Smooth muscle cell (in vitro differentiated cells): Measurements from ENCODE around the gene FAM240B. TPM values are rescaled to one million over a fixed set of nuclear protein-coding genes. Genes with fewer than 3 reads are reported as not detected.

ENCODE experiments used
- DNase-seq: peaks from one replicate; lab custom pipeline; 2025; ENCODE audit not compliant: unreplicated experiment; lab: John Stamatoyannopoulos, UW
- H2AFZ ChIP-seq: fragments of 200-600 bp; sonication (generic); 2 replicates; pipeline ENCODE4 v1.6.0; 2016; ENCODE audit warnings: antibody characterized with exemption, low read depth, mild to moderate bottlenecking
- H3F3A ChIP-seq: fragments of 200-600 bp; sonication (generic); 2 replicates; pipeline ENCODE4 v1.6.0; 2017; ENCODE audit warnings: antibody characterized with exemption, low read depth
- H3K27ac ChIP-seq: fragments of 200-600 bp; sonication (generic); 2 replicates; pipeline ENCODE4 v1.5.1; 2016; ENCODE audit warnings: low read depth, mild to moderate bottlenecking
- H3K27me3 ChIP-seq: fragments of 200-600 bp; sonication (generic); 2 replicates; pipeline ENCODE4 v1.6.1; 2016; ENCODE audit warnings: low read depth, mild to moderate bottlenecking
- H3K36me3 ChIP-seq: fragments of 200-600 bp; sonication (generic); 2 replicates; pipeline ENCODE4 v1.5.1; 2016; ENCODE audit warnings: low read depth
- H3K4me1 ChIP-seq: fragments of 200-600 bp; sonication (generic); 2 replicates; pipeline ENCODE4 v1.5.1; 2016; ENCODE audit warnings: low read depth
- H3K4me2 ChIP-seq: fragments of 200-600 bp; sonication (generic); 2 replicates; pipeline ENCODE4 v1.6.0; 2016; ENCODE audit warnings: mild to moderate bottlenecking
- H3K4me3 ChIP-seq: fragments of 200-600 bp; sonication (generic); 2 replicates; pipeline ENCODE4 v1.5.1; 2016; ENCODE audit warnings: mild to moderate bottlenecking
- H3K79me2 ChIP-seq: fragments of 200-600 bp; sonication (generic); 2 replicates; pipeline ENCODE4 v1.6.0; 2016; ENCODE audit warnings: low read depth, mild to moderate bottlenecking
- H3K9ac ChIP-seq: fragments of 200-600 bp; sonication (generic); 2 replicates; pipeline ENCODE4 v1.6.0; 2016; ENCODE audit warnings: low read depth
- H3K9me3 ChIP-seq: fragments of 200-600 bp; sonication (generic); replicated peaks from 2 replicates; pipeline ENCODE4 v1.5.1; 2016; ENCODE audit warnings: low read depth
- H4K20me1 ChIP-seq: fragments of 200-600 bp; sonication (generic); 2 replicates; pipeline ENCODE4 v1.6.0; 2016; ENCODE audit warnings: low read depth
- CTCF ChIP-seq: fragments of 200-600 bp; sonication (generic); IDR thresholded peaks from 2 replicates; pipeline ENCODE4 v1.5.1; 2017; ENCODE audit warnings: borderline replicate concordance, mild to moderate bottlenecking, antibody characterized with exemption; ENCODE audit not compliant: insufficient read depth, poor library complexity, severe bottlenecking
- WGBS: methylation state at CpG from one replicate; pipeline ENCODE4 v1.1.7; 2016; ENCODE audit warnings: low lambda C conversion rate; 5-methylcytosine and 5-hydroxymethylcytosine counted together
- polyA plus RNA-seq: library from polyadenylated mRNA; unstranded; fragments of >200 nt; fragmentation: Nextera tagmentation; extraction: Ambion mirVana; gene quantifications from 2 replicates; pipeline ENCODE4 v1.2.1, GENCODE V29; 2016
- total RNA-seq: library from RNA; depleted of rRNA; stranded (reverse); fragments of >200 nt; gene quantifications from 2 replicates; pipeline ENCODE4 v1.2.3, GENCODE V29; 2014

The FAM240B gene
- total and polyA plus RNA-seq, 2 experiments from 2014 or later = not detected

DNA sequence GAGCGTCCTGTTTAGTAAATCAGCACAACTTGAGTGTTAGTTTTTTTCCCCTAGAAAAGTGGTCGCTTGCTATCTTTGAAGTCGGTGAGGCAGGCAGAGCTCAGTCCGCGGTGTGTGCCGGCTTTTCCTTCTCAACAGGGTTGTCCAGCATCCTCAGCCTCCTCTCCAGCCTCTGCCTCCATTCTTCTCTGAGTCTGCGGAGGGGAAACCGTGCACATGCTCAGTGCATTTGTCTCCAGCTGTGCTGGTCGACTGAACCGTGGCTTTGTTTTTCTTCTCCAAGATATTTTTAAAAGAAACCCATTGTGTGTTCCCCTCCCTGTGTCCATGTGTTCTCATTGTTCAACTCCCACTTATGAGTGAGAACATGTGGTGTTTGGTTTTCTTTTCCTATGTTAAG, 25.3 kb downstream of the FAM240B start:
- no peaks in the 10 kb centered on the region for H3K27me3 ChIP-seq
- peaks cover 10% of the 10 kb centered on the region for H3K4me1 ChIP-seq
- no peak overlapping the region for H2AFZ ChIP-seq
- no peak overlapping the region for H3K9ac ChIP-seq
- no peak overlapping the region for H3K4me3 ChIP-seq
- H3K79me2 ChIP-seq = no peaks in the 10 kb centered on the region
- H3F3A ChIP-seq = no peaks in the 10 kb centered on the region
- 92% methylated on average over 10 of the region's 10 CpGs for WGBS
- H3K9me3 ChIP-seq = no peaks in the 10 kb centered on the region
- H3K4me2 ChIP-seq = no peak overlapping the region
- H4K20me1 ChIP-seq = no peaks in the 10 kb centered on the region
- TF ChIP-seq CTCF = no peak
- no peak for DNase-seq
- H3K36me3 ChIP-seq = no peaks in the 10 kb centered on the region
- H3K27ac ChIP-seq = no peak overlapping the region

DNA sequence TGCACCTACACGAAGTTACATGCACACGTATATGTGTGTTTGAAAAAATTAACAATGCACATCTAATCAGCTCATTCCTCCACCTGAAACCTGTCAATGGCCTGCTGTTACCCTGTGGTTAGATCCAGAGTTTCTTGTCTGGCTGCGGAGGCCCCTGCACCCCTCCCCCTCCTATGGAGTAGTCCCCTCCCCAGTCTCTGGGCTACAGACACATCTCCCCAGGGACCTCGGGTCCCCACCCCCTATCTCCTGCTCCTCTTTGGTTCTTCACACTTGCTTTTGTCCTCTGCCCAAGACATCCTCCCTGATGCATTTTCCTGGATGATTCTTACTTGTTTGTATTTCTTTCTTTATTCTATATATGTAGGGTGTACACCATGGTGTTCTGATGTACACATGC, 27.2 kb downstream of the FAM240B start:
- no peak overlapping the region for H3K4me2 ChIP-seq
- H3K79me2 ChIP-seq = no peaks in the 10 kb centered on the region
- DNase-seq = no peak
- no peaks in the 10 kb centered on the region for H4K20me1 ChIP-seq
- H3K4me3 ChIP-seq = no peak overlapping the region
- peaks cover 17% of the 10 kb centered on the region for H3K4me1 ChIP-seq
- H3F3A ChIP-seq = no peaks in the 10 kb centered on the region
- 94% methylated on average over 4 of the region's 4 CpGs for WGBS
- H3K27ac ChIP-seq = no peak overlapping the region
- H3K9me3 ChIP-seq = no peaks in the 10 kb centered on the region
- no peak overlapping the region for H3K9ac ChIP-seq
- H3K36me3 ChIP-seq = no peaks in the 10 kb centered on the region
- no peak for TF ChIP-seq CTCF
- no peaks in the 10 kb centered on the region for H3K27me3 ChIP-seq
- no peak overlapping the region for H2AFZ ChIP-seq

DNA sequence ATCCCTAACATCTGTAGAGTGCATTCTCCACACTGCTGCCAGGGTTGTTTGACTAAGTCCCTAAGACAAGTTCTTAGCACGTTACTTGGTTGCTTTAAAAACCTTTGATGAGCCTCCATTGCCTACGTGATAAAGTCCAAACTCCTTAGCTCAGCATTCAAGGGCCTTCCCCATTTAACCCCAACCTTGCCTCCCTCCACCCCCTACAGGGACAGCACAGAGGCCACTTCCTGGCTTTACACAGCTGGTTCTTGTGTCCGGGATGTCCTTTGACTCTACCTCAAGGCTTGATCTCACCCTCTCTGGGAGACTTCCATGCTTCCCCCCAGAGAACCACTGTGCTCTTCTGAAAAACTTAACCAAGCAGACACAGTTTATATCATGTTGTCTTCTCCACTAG, 29.4 kb downstream of the FAM240B start:
- no peak for DNase-seq
- Histone ChIP-seq H3F3A (no peaks in the 10 kb centered on the region), H3K27me3 (no peaks in the 10 kb centered on the region), H3K4me2 (no peak overlapping the region), H3K79me2 (no peaks in the 10 kb centered on the region), H3K27ac (no peak overlapping the region), H2AFZ (no peak overlapping the region), H3K9me3 (no peaks in the 10 kb centered on the region), H3K9ac (no peak overlapping the region), H3K4me3 (no peak overlapping the region), H3K36me3 (no peaks in the 10 kb centered on the region), H4K20me1 (no peaks in the 10 kb centered on the region), H3K4me1 (peaks cover 27% of the 10 kb centered on the region)
- TF ChIP-seq CTCF = no peak
- WGBS = 42% methylated on average over 3 of the region's 3 CpGs

DNA sequence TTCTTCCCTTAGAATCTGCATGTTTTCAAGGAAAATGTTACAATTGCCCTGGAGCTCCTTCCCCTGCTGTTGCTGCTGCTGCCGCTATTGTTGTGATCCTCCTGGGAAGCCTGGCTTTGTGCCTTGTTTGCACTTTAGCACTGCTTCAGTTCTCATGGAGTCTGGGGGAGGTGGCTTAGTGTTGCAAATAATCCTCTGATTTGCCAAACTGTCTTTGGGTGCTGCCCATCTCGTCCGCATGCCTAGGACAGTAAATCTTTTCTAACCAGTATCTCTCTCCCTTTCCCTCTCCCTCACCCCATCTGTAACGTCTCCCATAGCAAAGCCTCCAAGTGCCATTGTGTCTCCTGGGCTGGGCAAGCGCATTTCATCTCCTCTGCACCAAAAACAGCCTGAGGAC, 30.3 kb downstream of the FAM240B start:
- DNase-seq = no peak

More for the DNA sequence above, 30.3 kb downstream of the FAM240B start:
- H3K4me2 ChIP-seq = no peak overlapping the region
- no peak overlapping the region for H3K27ac ChIP-seq
- H3K4me1 ChIP-seq = peaks cover 27% of the 10 kb centered on the region
- H3K4me3 ChIP-seq = no peak overlapping the region
- H3K9ac ChIP-seq = no peak overlapping the region
- H2AFZ ChIP-seq = no peak overlapping the region
- TF ChIP-seq CTCF = no peak
- H3K27me3 ChIP-seq = no peaks in the 10 kb centered on the region
- H3F3A ChIP-seq = no peaks in the 10 kb centered on the region
- 31% methylated on average over 5 of the region's 5 CpGs for WGBS
- H3K36me3 ChIP-seq = no peaks in the 10 kb centered on the region
- no peaks in the 10 kb centered on the region for H3K9me3 ChIP-seq
- H3K79me2 ChIP-seq = no peaks in the 10 kb centered on the region
- H4K20me1 ChIP-seq = no peaks in the 10 kb centered on the region
